Right lobe of liver (tissue), 6 donors: ENCODE measurements around the gene HELT. TPM values are rescaled to one million over a fixed set of nuclear protein-coding genes. Genes with fewer than 3 reads are reported as not detected.

Experiments used
- ATAC-seq, 4 donors: fragments of 200-7000 bp; cut with Tn5 transposase; one replicate each; pipeline ENCODE4 v1.9.1; 2020; ENCODE audit warnings: mild to moderate bottlenecking in 4 of 4, moderate library complexity in 4 of 4
- DNase-seq, 3 donors: peaks; one replicate each; pipeline ENCODE4 v3.0.0-alpha.2; 2020
- H3K27ac ChIP-seq, 3 donors: fragments of 200-600 bp; one replicate each; pipeline ENCODE4 v1.8.0; 2022
- H3K27me3 ChIP-seq, 2 donors: fragments of 200-600 bp; one replicate each; pipeline ENCODE4 v1.8.0; 2022
- H3K36me3 ChIP-seq, 4 donors: fragments of 200-600 bp; sonication (generic) in 1 of 4; one replicate each; pipeline versions ENCODE4 v1.5.1 to v1.8.0; 2017 to 2022; ENCODE audit warnings: control low read depth in 1 of 4
- H3K4me1 ChIP-seq, 4 donors: fragments of 200-600 bp; sonication (generic) in 1 of 4; one replicate each; pipeline versions ENCODE4 v1.5.1 to v1.8.0; 2017 to 2022; ENCODE audit warnings: control low read depth in 1 of 4
- H3K4me3 ChIP-seq, 3 donors: fragments of 200-600 bp; one replicate each; pipeline ENCODE4 v1.8.0; 2022
- H3K9me3 ChIP-seq, 4 donors: fragments of 200-600 bp; sonication (generic) in 1 of 4; one replicate each; pipeline versions ENCODE4 v1.5.1 to v1.8.0; 2017 to 2022; ENCODE audit warnings: control low read depth in 1 of 4
- CTCF ChIP-seq, 4 donors: fragments of 200-600 bp in 3 of 4; fragments of 450-650 bp in 1 of 4; IDR thresholded peaks; one replicate each; pipeline versions ENCODE4 v1.5.1 to v1.8.0; 2016 to 2022; ENCODE audit warnings: antibody characterized with exemption in 4 of 4, mild to moderate bottlenecking in 2 of 4
- POLR2A ChIP-seq: fragments of 450-650 bp; IDR thresholded peaks from one replicate; pipeline ENCODE4 v1.6.1; 2017; ENCODE audit warnings: antibody characterized with exemption, mild to moderate bottlenecking
- WGBS: methylation state at CpG from one replicate; pipeline ENCODE4 v1.1.6; 2018; ENCODE audit warnings: low coverage, low lambda C conversion rate; ENCODE audit not compliant: insufficient coverage; ENCODE audit errors: missing lambda C conversion rate; 5-methylcytosine and 5-hydroxymethylcytosine counted together
- intact Hi-C, 2 donors: fragments of 100-400 bp; cut with DNase I; formaldehyde crosslinking; loops; one replicate each; pipeline versions ENCODE4 v1.11.2 to v1.14.1; 2022
- total RNA-seq, 6 experiments: library from RNA; depleted of rRNA in 2 of 6; stranded (reverse); fragments of >200 nt in 2 of 6; fragmentation: NEBNext Ultra II Directional in 3 of 6; extraction: Animal tissue kit (Norgen Biotek cat#: 25700) in 3 of 6; gene quantifications; one replicate each; pipeline versions ENCODE4 v1.1.0 to v1.2.4, GENCODE V29; 2016 to 2023
- donor health status: DM: no; HTN: yes; CAD: no.
- donor health status: DM: no; HTN: no; CAD: no.
- donor health status: DM: no; HTN: no; CAD: no.
- donor health status: DM: no; HTN: yes; CAD: no.
- donor health status: DM: no; HTN: yes; CAD: no.

Gene HELT
- total RNA-seq, 6 experiments from 2014 or later: not detected

GRCh38 chr4:185016946-185017758 is 1.1 kb upstream of the HELT start:
- no peak for TF ChIP-seq CTCF (IDR thresholded peaks at IDR 0.05)
- DNase-seq: no peak
- intact Hi-C loops: no loop called here
- Histone ChIP-seq H3K4me1 (peaks cover 0 to 20% (median 0%) of the 10 kb centered on the region in 4 donors), H3K4me3 (no peak overlapping the region), H3K27ac (no peak overlapping the region), H3K27me3 (peaks cover 6 to 15% of the 10 kb centered on the region in 2 donors), H3K36me3 (no peaks in the 10 kb centered on the region), H3K9me3 (no peaks in the 10 kb centered on the region)
- ATAC-seq: no peak
- WGBS: under 1% methylated on average over 28 of the region's 34 CpGs

DNA sequence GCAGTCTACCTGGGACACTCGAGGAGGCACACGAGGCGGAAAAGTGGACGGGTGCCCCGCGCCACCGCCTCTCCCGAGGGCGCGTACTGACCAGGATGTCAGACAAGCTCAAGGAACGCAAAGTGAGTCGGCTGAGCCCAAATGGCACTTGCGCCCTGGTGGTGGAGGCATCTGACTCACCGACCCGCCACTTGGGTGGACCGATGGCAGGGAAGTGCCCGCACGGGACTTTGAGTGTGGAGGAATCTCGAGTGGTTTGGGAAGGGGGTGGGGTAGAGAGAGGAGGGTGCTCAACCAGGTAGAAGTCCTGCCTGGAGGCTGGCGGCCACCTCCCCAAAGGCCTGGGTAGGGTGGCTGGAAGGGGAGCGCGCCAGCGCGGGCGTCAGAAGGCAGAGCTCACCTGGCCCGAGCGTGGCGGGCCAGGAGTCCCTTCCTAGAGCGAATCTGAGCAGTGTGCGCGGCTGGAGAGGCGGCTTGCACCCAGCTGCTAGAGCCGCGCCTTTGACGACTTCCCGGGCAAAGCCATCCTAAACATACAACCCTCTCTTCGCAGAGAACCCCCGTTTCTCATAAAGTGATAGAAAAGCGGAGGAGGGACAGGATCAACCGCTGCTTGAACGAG is 655 bp downstream of the HELT start:
- DNase-seq: no peak
- WGBS: 2% methylated on average over 21 of the region's 41 CpGs
- Histone ChIP-seq H3K4me1 (peaks cover 0 to 20% (median 0%) of the 10 kb centered on the region in 4 donors), H3K4me3 (no peak overlapping the region), H3K9me3 (no peaks in the 10 kb centered on the region), H3K27ac (no peak overlapping the region), H3K36me3 (no peaks in the 10 kb centered on the region), H3K27me3 (peaks cover 6 to 15% of the 10 kb centered on the region in 2 donors)
- ATAC-seq: peak in 1 of 4 donors; percentile 9
- TF ChIP-seq POLR2A (no peak), CTCF (IDR thresholded peaks at IDR 0.05) (no peak)
- intact Hi-C loops: no loop called here

GRCh38 chr4:185019456-185020292 is 1.4 kb downstream of the HELT start:
- Histone ChIP-seq H3K4me1 (peaks cover 0 to 20% (median 0%) of the 10 kb centered on the region in 4 donors), H3K36me3 (no peaks in the 10 kb centered on the region), H3K27me3 (peaks cover 6 to 15% of the 10 kb centered on the region in 2 donors), H3K4me3 (no peak overlapping the region), H3K27ac (no peak overlapping the region), H3K9me3 (no peaks in the 10 kb centered on the region)
- WGBS: 3% methylated on average over 11 of the region's 57 CpGs
- DNase-seq (no peak), ATAC-seq (no peak)
- intact Hi-C loops: no loop called here
- TF ChIP-seq CTCF (IDR thresholded peaks at IDR 0.05) (no peak), POLR2A (no peak)

DNA sequence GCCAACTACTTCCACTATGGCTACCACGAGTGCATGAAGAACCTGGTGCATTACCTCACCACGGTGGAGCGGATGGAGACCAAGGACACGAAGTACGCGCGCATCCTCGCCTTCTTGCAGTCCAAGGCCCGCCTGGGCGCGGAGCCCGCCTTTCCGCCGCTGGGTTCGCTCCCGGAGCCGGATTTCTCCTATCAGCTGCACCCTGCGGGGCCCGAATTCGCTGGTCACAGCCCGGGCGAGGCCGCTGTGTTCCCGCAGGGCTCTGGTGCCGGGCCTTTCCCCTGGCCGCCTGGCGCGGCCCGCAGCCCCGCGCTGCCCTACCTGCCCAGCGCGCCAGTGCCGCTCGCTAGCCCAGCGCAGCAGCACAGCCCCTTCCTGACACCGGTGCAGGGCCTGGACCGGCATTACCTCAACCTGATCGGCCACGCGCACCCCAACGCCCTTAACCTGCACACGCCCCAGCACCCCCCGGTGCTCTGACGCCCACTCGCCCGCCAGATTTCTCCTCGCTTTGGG is 2.1 kb downstream of the HELT start:
- peak in 2 of 4 donors; percentile 35 to 37 for ATAC-seq
- Histone ChIP-seq H3K4me3 (no peak overlapping the region), H3K4me1 (peaks cover 0 to 20% (median 0%) of the 10 kb centered on the region in 4 donors), H3K9me3 (no peaks in the 10 kb centered on the region), H3K36me3 (no peaks in the 10 kb centered on the region), H3K27me3 (peaks cover 6 to 15% of the 10 kb centered on the region in 2 donors), H3K27ac (no peak overlapping the region)
- no peak for DNase-seq
- 8% methylated on average over 23 of the region's 48 CpGs for WGBS
- TF ChIP-seq CTCF (IDR thresholded peaks at IDR 0.05): no peak
- TF ChIP-seq POLR2A: no peak
- intact Hi-C loops: no loop called here
